B cell (primary cell): ENCODE measurements around the gene FOXN3. TPM values are rescaled to one million over a fixed set of nuclear protein-coding genes. Genes with fewer than 3 reads are reported as not detected.

Source experiments
- ATAC-seq: fragments of 200-7000 bp; cut with Tn5 transposase; one replicate; pipeline ENCODE4 v1.10.0; 2021; ENCODE audit warnings: low read depth, mild to moderate bottlenecking, moderate number of reproducible peaks, moderate library complexity
- CTCF ChIA-PET: fragments of 350-600 bp; sonication (Branson Sonifier 250); formaldehyde crosslinking; loops from one replicate; lab custom pipeline; 2021; ENCODE audit warnings: antibody characterized with exemption, inconsistent platforms; lab: Charles Lee
- POLR2A ChIA-PET: fragments of 350-600 bp; sonication (Branson Sonifier 250); formaldehyde crosslinking; loops from one replicate; lab custom pipeline; 2021; ENCODE audit warnings: antibody characterized with exemption; lab: Charles Lee
- DNase-seq: peaks from one replicate; pipeline ENCODE4 v3.0.0; 2013
- H2AFZ ChIP-seq: 2 replicates; pipeline ENCODE4 v1.6.1; 2012; ENCODE audit warnings: mild to moderate bottlenecking, low read depth, low read length; ENCODE audit not compliant: insufficient read depth, poor library complexity, severe bottlenecking
- H3K27ac ChIP-seq, 2 donors: 1 replicate in 1 of 2; 2 replicates in 1 of 2; pipeline ENCODE4 v1.5.1; 2012 to 2013; ENCODE audit warnings: low read length in 2 of 2, mild to moderate bottlenecking in 2 of 2, moderate library complexity in 1 of 2
- H3K27me3 ChIP-seq, 4 experiments: fragments of 200-600 bp in 1 of 4; sonication (generic) in 1 of 4; replicated peaks in 1 of 4; 1 replicate in 2 of 4; 2 replicates in 2 of 4; pipeline versions ENCODE4 v1.6.1 to v1.7.0; 2013 to 2016; ENCODE audit warnings: low read length in 3 of 4, mild to moderate bottlenecking in 2 of 4, mixed read lengths in 1 of 4, moderate library complexity in 1 of 4; ENCODE audit not compliant: insufficient read depth in 4 of 4, control insufficient read depth in 3 of 4; ENCODE audit errors: control extremely low read depth in 1 of 4
- H3K36me3 ChIP-seq, 2 experiments: replicated peaks in 1 of 2; 1 replicate in 1 of 2; 2 replicates in 1 of 2; pipeline versions ENCODE4 v1.6.1 to v1.7.1; 2013; ENCODE audit warnings: low read length in 1 of 2; ENCODE audit not compliant: insufficient read depth in 2 of 2, control insufficient read depth in 1 of 2; ENCODE audit errors: control extremely low read depth in 1 of 2, extremely low read depth in 1 of 2
- H3K4me1 ChIP-seq, 2 donors: fragments of 200-600 bp in 1 of 2; sonication (generic) in 1 of 2; 1 replicate in 1 of 2; 2 replicates in 1 of 2; pipeline versions ENCODE4 v1.5.1 to v1.6.1; 2013 to 2017; ENCODE audit warnings: low read length in 2 of 2; ENCODE audit not compliant: control insufficient read depth in 2 of 2, insufficient read depth in 2 of 2
- H3K4me2 ChIP-seq: replicated peaks from 2 replicates; pipeline ENCODE3; 2012; ENCODE audit warnings: mild to moderate bottlenecking, low read depth, low read length; ENCODE audit not compliant: poor library complexity, severe bottlenecking
- H3K4me3 ChIP-seq, 5 experiments: fragments of 200-600 bp in 1 of 5; sonication (generic) in 1 of 5; 1 replicate in 3 of 5; 2 replicates in 2 of 5; pipeline versions ENCODE4 v1.5.1 to v1.7.0; 2011 to 2016; ENCODE audit warnings: low read length in 4 of 5, mild to moderate bottlenecking in 4 of 5, low read depth in 2 of 5, control low read depth in 1 of 5, moderate library complexity in 1 of 5; ENCODE audit not compliant: insufficient read depth in 1 of 5; ENCODE audit errors: control extremely low read depth in 1 of 5, extremely low read depth in 1 of 5
- H3K79me2 ChIP-seq: fragments of 200-600 bp; sonication (generic); one replicate; pipeline ENCODE4 v1.6.0; 2016; ENCODE audit warnings: low read length; ENCODE audit not compliant: control insufficient read depth, insufficient read depth
- H3K9ac ChIP-seq: fragments of 200-600 bp; sonication (generic); 2 replicates; pipeline ENCODE4 v1.6.1; 2017; ENCODE audit warnings: mild to moderate bottlenecking, low read length, moderate library complexity
- H3K9me3 ChIP-seq, 3 donors: one replicate each; pipeline versions ENCODE4 v1.6.1 to v1.7.1; 2013; ENCODE audit warnings: low read length in 2 of 3; ENCODE audit not compliant: control insufficient read depth in 2 of 3, insufficient read depth in 1 of 3; ENCODE audit errors: control extremely low read depth in 1 of 3
- H4K20me1 ChIP-seq: 2 replicates; pipeline ENCODE4 v1.6.0; 2012; ENCODE audit warnings: mild to moderate bottlenecking, low read length; ENCODE audit not compliant: insufficient read depth, control insufficient read depth, poor library complexity, severe bottlenecking
- H3K27ac Mint-ChIP-seq: one replicate; pipeline ENCODE4 v1.8.0; 2021; ENCODE audit warnings: mixed read lengths
- H3K27me3 Mint-ChIP-seq: one replicate; pipeline ENCODE4 v1.8.0; 2021; ENCODE audit warnings: mixed read lengths
- H3K4me1 Mint-ChIP-seq: one replicate; pipeline ENCODE4 v1.8.0; 2021; ENCODE audit warnings: mixed read lengths
- H3K4me3 Mint-ChIP-seq: one replicate; pipeline ENCODE4 v1.8.0; 2021; ENCODE audit warnings: mixed read lengths
- H3K9me3 Mint-ChIP-seq: one replicate; pipeline ENCODE4 v1.8.0; 2022; ENCODE audit warnings: mixed read lengths; ENCODE audit not compliant: insufficient read depth
- CTCF ChIP-seq: fragments of 200-600 bp; IDR thresholded peaks from one replicate; pipeline ENCODE4 v1.8.0; 2022; ENCODE audit warnings: antibody characterized with exemption, mild to moderate bottlenecking
- EZH2 ChIP-seq: IDR thresholded peaks from 2 replicates; pipeline ENCODE4 v1.6.1; 2012; ENCODE audit warnings: borderline replicate concordance, low read depth, mild to moderate bottlenecking, moderate library complexity, low read length; ENCODE audit not compliant: insufficient read depth, poor library complexity, severe bottlenecking
- WGBS: methylation state at CpG from one replicate; pipeline ENCODE4 v1.1.5; 2013; ENCODE audit warnings: missing lambda C conversion rate; ENCODE audit not compliant: insufficient coverage; 5-methylcytosine and 5-hydroxymethylcytosine counted together
- intact Hi-C: fragments of 100-400 bp; cut with micrococcal nuclease; formaldehyde crosslinking; loops from one replicate; pipeline ENCODE4 v1.10.0; 2022
- polyA plus RNA-seq: library from polyadenylated mRNA; depleted of rRNA; stranded (reverse); fragments of >200 nt; gene quantifications from 2 replicates; pipeline ENCODE4 v1.2.3, GENCODE V29; 2012
- total RNA-seq, 2 donors: library from RNA; stranded (reverse); fragments of 120-200 nt in 1 of 2; gene quantifications; 1 replicate in 1 of 2; 2 replicates in 1 of 2; pipeline versions ENCODE4 v1.2.3 to v1.2.4, GENCODE V29; 2013 to 2022

FOXN3 gene
- total and polyA plus RNA-seq, 2 donors (not counting 1 experiment from before 2014, with no cell fraction given) = 80.6 to 98.2 TPM

- Histone ChIP-seq H3K79me2 (peaks cover 75% of the 10 kb centered on the region), H3K4me3 (no peak overlapping the region), H4K20me1 (no peaks in the 10 kb centered on the region), H3K36me3 (no peaks in the 10 kb centered on the region), H3K27ac (no peak overlapping the region), H3K4me2 (no peak overlapping the region), H2AFZ (no peak overlapping the region), H3K27me3 (no peaks in the 10 kb centered on the region), H3K9me3 (peaks cover 0 to 3% (median 0%) of the 10 kb centered on the region in 3 donors), H3K4me1 (peaks cover 29 to 35% of the 10 kb centered on the region in 2 donors), H3K9ac (no peak overlapping the region)
- H3K4me1 Mint-ChIP-seq = peaks cover 32% of the 10 kb centered on the region
- TF ChIP-seq CTCF = no peak
- TF ChIP-seq EZH2 = no peak
- no peak overlapping the region for H3K4me3 Mint-ChIP-seq
- ATAC-seq (no peak), DNase-seq (no peak)
- POLR2A ChIA-PET = no interaction called here
- H3K9me3 Mint-ChIP-seq = no peaks in the 10 kb centered on the region
- WGBS = no CpG with 5 or more reads among the region's 5 CpGs
- no peaks in the 10 kb centered on the region for H3K27me3 Mint-ChIP-seq
- H3K27ac Mint-ChIP-seq = no peak overlapping the region
- CTCF ChIA-PET = interaction anchor here (1.2 kb wide), 2 partner anchors 70 to 87 kb away, joined by 3 to 5 read pairs; no protein-coding TSS in a partner anchor
- intact Hi-C loops = no loop called here
These were observed 5.9 kb upstream of the FOXN3 start for GRCh38 chr14:89422952-89423345.

- Mint-ChIP-seq H3K9me3 (no peaks in the 10 kb centered on the region), H3K4me1 (peaks cover 29% of the 10 kb centered on the region), H3K4me3 (no peak overlapping the region), H3K27me3 (no peaks in the 10 kb centered on the region), H3K27ac (no peak overlapping the region)
- TF ChIP-seq EZH2 = no peak
- no peak for TF ChIP-seq CTCF
- peaks cover 74% of the 10 kb centered on the region for H3K79me2 ChIP-seq
- no peak overlapping the region for H3K27ac ChIP-seq
- H3K27me3 ChIP-seq = no peaks in the 10 kb centered on the region
- H3K9me3 ChIP-seq = peaks cover 0 to 3% (median 0%) of the 10 kb centered on the region in 3 donors
- peaks cover 24 to 34% of the 10 kb centered on the region in 2 donors for H3K4me1 ChIP-seq
- H3K4me3 ChIP-seq = no peak overlapping the region
- ATAC-seq = no peak
- no peaks in the 10 kb centered on the region for H4K20me1 ChIP-seq
- no peak for DNase-seq
- 88% methylated on average over 7 of the region's 11 CpGs for WGBS
- no peak overlapping the region for H2AFZ ChIP-seq
- intact Hi-C loops = no loop called here
- no peak overlapping the region for H3K4me2 ChIP-seq
- POLR2A ChIA-PET = no interaction called here
- no peaks in the 10 kb centered on the region for H3K36me3 ChIP-seq
- CTCF ChIA-PET = interaction anchor here (1.2 kb wide), 2 partner anchors 71 to 87 kb away, joined by 3 to 5 read pairs; no protein-coding TSS in a partner anchor
- H3K9ac ChIP-seq = no peak overlapping the region
These were observed 5.3 kb upstream of the FOXN3 start for GRCh38 chr14:89422181-89422951.
